ENCODE results near the gene EXTL2.

DNA sequence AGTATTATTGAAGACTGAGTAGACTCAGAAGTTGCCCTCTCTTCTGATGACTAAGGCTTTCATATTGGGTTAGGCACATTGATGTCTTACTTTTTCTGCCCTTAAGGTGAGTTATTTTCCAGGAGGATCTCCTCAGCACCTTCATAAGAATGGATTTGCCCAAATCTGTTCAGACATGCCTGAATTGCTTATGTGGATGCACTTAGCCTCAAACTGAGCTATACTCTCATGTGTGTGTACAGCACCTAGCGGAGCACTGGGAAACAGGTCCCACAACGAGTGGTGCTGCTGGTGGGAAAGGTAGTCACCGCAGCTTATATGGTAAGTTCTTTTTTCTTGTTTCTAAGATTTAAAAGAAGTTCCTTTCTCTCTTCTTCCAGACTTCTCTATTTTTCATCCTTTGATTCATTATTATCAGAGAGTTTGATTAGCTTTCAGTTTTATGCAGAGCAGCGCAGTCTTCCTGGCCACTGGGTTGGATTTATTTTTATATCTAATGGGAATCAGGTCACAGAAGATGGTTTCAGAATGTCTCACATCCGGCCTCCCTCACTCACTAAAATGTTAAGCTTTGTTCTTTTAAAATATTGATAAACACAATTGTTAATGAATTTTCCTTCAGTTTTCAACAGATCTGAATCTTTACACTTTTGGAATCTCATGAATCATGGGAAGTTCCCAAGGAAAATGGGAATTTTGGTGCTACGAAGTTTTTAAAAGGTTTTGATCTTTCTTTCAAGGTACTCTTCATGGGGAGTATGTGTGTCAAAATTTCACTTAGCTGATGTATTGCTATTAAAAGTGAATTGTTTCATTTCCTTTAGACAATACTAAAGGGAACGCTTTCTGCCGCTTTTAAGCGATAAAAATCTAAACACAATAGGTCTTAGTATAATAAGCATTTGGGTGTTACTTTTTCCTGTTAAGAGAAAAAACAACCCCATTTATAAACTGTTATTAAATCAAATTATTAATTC lies 58.5 kb downstream of the EXTL2 start:
- TF ChIP-seq CTCF (IDR thresholded peaks at IDR 0.05) (no peak), POLR2A (IDR thresholded peaks at IDR 0.05) (no peak), EP300 (IDR thresholded peaks at IDR 0.05) (no peak)
